Neural cell (in vitro differentiated cells): ENCODE measurements around the gene NECTIN3. TPM values are rescaled to one million over a fixed set of nuclear protein-coding genes. Genes with fewer than 3 reads are reported as not detected.

Experiments used
- H2AFZ ChIP-seq: fragments of 200-600, 300-800 bp; sonication (generic), shearing (Covaris generic); 2 replicates; pipeline ENCODE4 v1.6.0; 2014; ENCODE audit warnings: low read depth, mild to moderate bottlenecking, antibody characterized with exemption, low read length, moderate library complexity
- H3F3A ChIP-seq: fragments of 200-600 bp; shearing (Covaris generic); 2 replicates; pipeline ENCODE4 v1.6.1; 2016; ENCODE audit warnings: mild to moderate bottlenecking, moderate library complexity, mixed read lengths, antibody characterized with exemption, low read length; ENCODE audit not compliant: insufficient read depth, poor library complexity, severe bottlenecking
- H3K27ac ChIP-seq: fragments of 200-600, 300-800 bp; sonication (generic), shearing (Covaris generic); 2 replicates; pipeline ENCODE4 v1.5.1; 2014; ENCODE audit warnings: mild to moderate bottlenecking, low read length, moderate library complexity
- H3K27me3 ChIP-seq: fragments of 300-800, 200-600 bp; sonication (generic), shearing (Covaris generic); 2 replicates; pipeline ENCODE4 v1.6.0; 2014; ENCODE audit warnings: mild to moderate bottlenecking, low read depth, low read length, moderate library complexity; ENCODE audit not compliant: insufficient read depth
- H3K36me3 ChIP-seq: fragments of 300-800, 200-600 bp; sonication (generic), shearing (Covaris generic); 2 replicates; pipeline ENCODE4 v1.5.1; 2014; ENCODE audit warnings: mild to moderate bottlenecking, antibody characterized with exemption, low read length, moderate library complexity; ENCODE audit not compliant: insufficient read depth
- H3K4me2 ChIP-seq: fragments of 300-800, 200-600 bp; sonication (generic), shearing (Covaris generic); 2 replicates; pipeline ENCODE4 v1.6.0; 2014; ENCODE audit warnings: mild to moderate bottlenecking, low read length
- H3K4me3 ChIP-seq: fragments of 300-800, 200-600 bp; sonication (generic), shearing (Covaris generic); 2 replicates; pipeline ENCODE4 v1.5.1; 2014; ENCODE audit warnings: mild to moderate bottlenecking, low read length, moderate library complexity
- H3K79me2 ChIP-seq: fragments of 200-600 bp; shearing (Covaris generic); replicated peaks from 2 replicates; pipeline ENCODE4 v1.6.0; 2014; ENCODE audit warnings: mild to moderate bottlenecking, low read length, moderate library complexity; ENCODE audit not compliant: insufficient read depth
- H3K9ac ChIP-seq: fragments of 300-800, 200-600 bp; sonication (generic), shearing (Covaris generic); 2 replicates; pipeline ENCODE4 v1.6.1; 2016; ENCODE audit warnings: mild to moderate bottlenecking, low read length, mixed read lengths
- H3K9me2 ChIP-seq: fragments of 200-600 bp; shearing (Covaris generic); 2 replicates; pipeline ENCODE4 v1.6.1; 2016; ENCODE audit warnings: mild to moderate bottlenecking, low read length, mixed read lengths; ENCODE audit not compliant: insufficient read depth
- H3K9me3 ChIP-seq: fragments of 200-600, 300-800 bp; sonication (generic), shearing (Covaris generic); 2 replicates; pipeline ENCODE4 v1.6.1; 2016; ENCODE audit warnings: mild to moderate bottlenecking, mixed run types, low read length, moderate library complexity, mixed read lengths
- H4K20me1 ChIP-seq: fragments of 200-600 bp; shearing (Covaris generic); 2 replicates; pipeline ENCODE4 v1.6.1; 2016; ENCODE audit warnings: mild to moderate bottlenecking, mixed run types; ENCODE audit not compliant: insufficient read depth
- EP300 ChIP-seq: fragments of 450-650 bp; conservative IDR thresholded peaks from 2 replicates; pipeline ENCODE4 v1.6.1; 2014; ENCODE audit warnings: antibody characterized with exemption, mild to moderate bottlenecking, moderate library complexity; ENCODE audit not compliant: poor library complexity, severe bottlenecking
- EZH2 ChIP-seq: fragments of 200-600, 300-800 bp; shearing (Covaris generic), sonication (generic); IDR thresholded peaks from 2 replicates; pipeline ENCODE4 v1.6.1; 2014; ENCODE audit warnings: antibody characterized with exemption, low read length, borderline replicate concordance, mild to moderate bottlenecking; ENCODE audit not compliant: insufficient read depth, poor library complexity, severe bottlenecking
- MXI1 ChIP-seq: fragments of 450-650 bp; conservative IDR thresholded peaks from 2 replicates; pipeline ENCODE4 v1.6.1; 2014; ENCODE audit warnings: antibody characterized with exemption, mild to moderate bottlenecking; ENCODE audit not compliant: poor library complexity, severe bottlenecking
- POLR2AphosphoS5 ChIP-seq: IDR thresholded peaks from 2 replicates; pipeline ENCODE4 v1.6.1; 2012
- RAD21 ChIP-seq: fragments of 450-650 bp; conservative IDR thresholded peaks from 2 replicates; pipeline ENCODE4 v1.6.1; 2014; ENCODE audit warnings: antibody characterized with exemption, mild to moderate bottlenecking, moderate library complexity
- SMC3 ChIP-seq: fragments of 450-650 bp; conservative IDR thresholded peaks from 2 replicates; pipeline ENCODE4 v1.6.1; 2014; ENCODE audit warnings: antibody characterized with exemption, mild to moderate bottlenecking, moderate library complexity; ENCODE audit not compliant: poor library complexity
- TAF1 ChIP-seq: IDR thresholded peaks from 2 replicates; pipeline ENCODE4 v1.6.1; 2012; ENCODE audit warnings: low read depth
- polyA plus RNA-seq: library from polyadenylated mRNA; depleted of rRNA; stranded (reverse); fragments of >200 nt; gene quantifications from 2 replicates; pipeline ENCODE4 v1.2.3, GENCODE V29; 2014
- TF ChIP-seq, protein P1 (sequence below): IDR thresholded peaks from 2 replicates; pipeline ENCODE4 v1.6.1; 2012; ENCODE audit warnings: borderline replicate concordance
- TF ChIP-seq, protein P2 (sequence below): fragments of 450-650 bp; IDR thresholded peaks from 2 replicates; pipeline ENCODE4 v1.5.1; 2014; ENCODE audit warnings: antibody characterized with exemption, mild to moderate bottlenecking, moderate library complexity; ENCODE audit not compliant: poor library complexity, severe bottlenecking

NECTIN3 gene
- polyA plus RNA-seq, 1 donor from 2014 or later = 2.4 TPM

DNA sequence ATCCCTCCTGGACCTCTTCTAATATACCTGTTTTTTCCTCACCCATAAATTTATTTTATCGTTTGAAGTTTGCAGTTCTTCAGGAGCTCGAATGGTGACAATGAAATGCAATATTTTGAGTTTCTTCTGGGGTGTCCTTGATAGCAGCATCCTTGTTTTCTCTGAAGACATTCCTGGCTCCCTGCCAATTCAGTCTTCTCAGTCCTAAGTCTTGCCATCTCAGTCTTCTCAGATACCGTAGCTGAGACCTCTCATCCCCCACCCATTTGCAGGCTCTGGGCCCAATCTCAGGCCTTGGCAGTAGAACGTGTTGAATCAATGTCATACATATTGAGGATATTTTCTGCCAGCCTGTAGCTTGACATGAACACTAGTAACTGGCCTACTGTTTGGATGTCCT is 140.9 kb downstream of the NECTIN3 start:
- no peaks in the 10 kb centered on the region for H3K9me3 ChIP-seq
- H3K79me2 ChIP-seq = no peaks in the 10 kb centered on the region
- no peak overlapping the region for H3K4me2 ChIP-seq
- no peaks in the 10 kb centered on the region for H3F3A ChIP-seq
- no peaks in the 10 kb centered on the region for H3K9me2 ChIP-seq
- H4K20me1 ChIP-seq = no peaks in the 10 kb centered on the region
- H2AFZ ChIP-seq = no peak overlapping the region
- TF ChIP-seq POLR2AphosphoS5 = no peak
- no peak for TF ChIP-seq RAD21
- no peak for TF ChIP-seq EP300
- no peak for TF ChIP-seq TAF1
- no peak for TF ChIP-seq SMC3
- no peak for TF ChIP-seq EZH2
- H3K27ac ChIP-seq = no peak overlapping the region
- H3K36me3 ChIP-seq = no peaks in the 10 kb centered on the region
- H3K4me3 ChIP-seq = no peak overlapping the region
- H3K9ac ChIP-seq = no peak overlapping the region
- H3K27me3 ChIP-seq = no peaks in the 10 kb centered on the region

DNA sequence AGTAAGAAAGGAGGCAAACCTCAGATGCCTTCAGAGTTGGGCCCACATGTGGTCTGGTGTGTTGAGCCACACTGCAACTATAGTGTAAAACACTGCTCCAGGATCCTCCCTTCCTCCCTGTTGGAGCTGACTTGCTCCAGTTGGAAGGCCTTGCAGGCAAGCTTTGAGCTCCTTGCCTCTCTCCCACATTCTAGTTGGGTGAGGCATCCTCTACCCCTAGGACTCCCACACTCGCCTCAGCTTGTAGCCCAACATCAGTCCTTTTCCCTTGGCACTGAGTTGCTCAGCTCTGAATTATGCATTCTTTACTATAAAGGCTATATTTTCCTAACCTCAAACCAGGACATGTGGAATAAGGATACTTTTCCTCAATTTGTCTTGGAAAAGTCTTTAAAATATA is 143.9 kb downstream of the NECTIN3 start:
- Histone ChIP-seq H3K9me3 (no peaks in the 10 kb centered on the region), H2AFZ (no peak overlapping the region), H3K4me3 (no peak overlapping the region), H3K9me2 (no peaks in the 10 kb centered on the region), H3K9ac (no peak overlapping the region), H3F3A (no peaks in the 10 kb centered on the region), H3K27ac (no peak overlapping the region), H3K79me2 (no peaks in the 10 kb centered on the region), H3K36me3 (no peaks in the 10 kb centered on the region), H3K27me3 (no peaks in the 10 kb centered on the region), H3K4me2 (no peak overlapping the region), H4K20me1 (no peaks in the 10 kb centered on the region)
- TF ChIP-seq, protein P1, sequence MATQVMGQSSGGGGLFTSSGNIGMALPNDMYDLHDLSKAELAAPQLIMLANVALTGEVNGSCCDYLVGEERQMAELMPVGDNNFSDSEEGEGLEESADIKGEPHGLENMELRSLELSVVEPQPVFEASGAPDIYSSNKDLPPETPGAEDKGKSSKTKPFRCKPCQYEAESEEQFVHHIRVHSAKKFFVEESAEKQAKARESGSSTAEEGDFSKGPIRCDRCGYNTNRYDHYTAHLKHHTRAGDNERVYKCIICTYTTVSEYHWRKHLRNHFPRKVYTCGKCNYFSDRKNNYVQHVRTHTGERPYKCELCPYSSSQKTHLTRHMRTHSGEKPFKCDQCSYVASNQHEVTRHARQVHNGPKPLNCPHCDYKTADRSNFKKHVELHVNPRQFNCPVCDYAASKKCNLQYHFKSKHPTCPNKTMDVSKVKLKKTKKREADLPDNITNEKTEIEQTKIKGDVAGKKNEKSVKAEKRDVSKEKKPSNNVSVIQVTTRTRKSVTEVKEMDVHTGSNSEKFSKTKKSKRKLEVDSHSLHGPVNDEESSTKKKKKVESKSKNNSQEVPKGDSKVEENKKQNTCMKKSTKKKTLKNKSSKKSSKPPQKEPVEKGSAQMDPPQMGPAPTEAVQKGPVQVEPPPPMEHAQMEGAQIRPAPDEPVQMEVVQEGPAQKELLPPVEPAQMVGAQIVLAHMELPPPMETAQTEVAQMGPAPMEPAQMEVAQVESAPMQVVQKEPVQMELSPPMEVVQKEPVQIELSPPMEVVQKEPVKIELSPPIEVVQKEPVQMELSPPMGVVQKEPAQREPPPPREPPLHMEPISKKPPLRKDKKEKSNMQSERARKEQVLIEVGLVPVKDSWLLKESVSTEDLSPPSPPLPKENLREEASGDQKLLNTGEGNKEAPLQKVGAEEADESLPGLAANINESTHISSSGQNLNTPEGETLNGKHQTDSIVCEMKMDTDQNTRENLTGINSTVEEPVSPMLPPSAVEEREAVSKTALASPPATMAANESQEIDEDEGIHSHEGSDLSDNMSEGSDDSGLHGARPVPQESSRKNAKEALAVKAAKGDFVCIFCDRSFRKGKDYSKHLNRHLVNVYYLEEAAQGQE = no peak
- TF ChIP-seq SMC3 (no peak), EZH2 (no peak), EP300 (no peak), POLR2AphosphoS5 (no peak), RAD21 (no peak), MXI1 (no peak), TAF1 (no peak)
- TF ChIP-seq, protein P2, sequence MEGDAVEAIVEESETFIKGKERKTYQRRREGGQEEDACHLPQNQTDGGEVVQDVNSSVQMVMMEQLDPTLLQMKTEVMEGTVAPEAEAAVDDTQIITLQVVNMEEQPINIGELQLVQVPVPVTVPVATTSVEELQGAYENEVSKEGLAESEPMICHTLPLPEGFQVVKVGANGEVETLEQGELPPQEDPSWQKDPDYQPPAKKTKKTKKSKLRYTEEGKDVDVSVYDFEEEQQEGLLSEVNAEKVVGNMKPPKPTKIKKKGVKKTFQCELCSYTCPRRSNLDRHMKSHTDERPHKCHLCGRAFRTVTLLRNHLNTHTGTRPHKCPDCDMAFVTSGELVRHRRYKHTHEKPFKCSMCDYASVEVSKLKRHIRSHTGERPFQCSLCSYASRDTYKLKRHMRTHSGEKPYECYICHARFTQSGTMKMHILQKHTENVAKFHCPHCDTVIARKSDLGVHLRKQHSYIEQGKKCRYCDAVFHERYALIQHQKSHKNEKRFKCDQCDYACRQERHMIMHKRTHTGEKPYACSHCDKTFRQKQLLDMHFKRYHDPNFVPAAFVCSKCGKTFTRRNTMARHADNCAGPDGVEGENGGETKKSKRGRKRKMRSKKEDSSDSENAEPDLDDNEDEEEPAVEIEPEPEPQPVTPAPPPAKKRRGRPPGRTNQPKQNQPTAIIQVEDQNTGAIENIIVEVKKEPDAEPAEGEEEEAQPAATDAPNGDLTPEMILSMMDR = no peak

DNA sequence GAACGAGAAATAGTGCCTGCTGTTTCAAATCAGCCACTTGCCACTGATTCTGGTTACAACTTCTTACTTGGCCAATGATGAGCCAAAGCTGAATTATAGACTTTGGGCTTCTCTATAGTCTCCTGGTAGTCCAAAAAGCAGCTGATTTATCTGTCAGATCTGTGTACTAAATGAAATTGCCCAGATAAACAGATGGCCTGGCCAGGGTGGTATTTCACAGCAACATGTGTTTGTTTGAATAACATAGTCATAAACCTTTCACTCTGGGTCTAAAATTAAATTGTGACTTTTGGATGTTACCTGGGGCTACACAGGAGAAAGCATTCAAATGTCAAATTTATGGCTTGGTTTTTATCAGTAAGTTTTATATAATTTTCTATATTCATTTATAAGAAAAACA is 147.0 kb downstream of the NECTIN3 start:
- Histone ChIP-seq H3K4me2 (no peak overlapping the region), H3K36me3 (no peaks in the 10 kb centered on the region), H4K20me1 (no peaks in the 10 kb centered on the region), H3K79me2 (no peaks in the 10 kb centered on the region), H3K9me3 (no peaks in the 10 kb centered on the region), H3K27me3 (no peaks in the 10 kb centered on the region), H3K27ac (no peak overlapping the region), H3K4me3 (no peak overlapping the region), H3K9ac (no peak overlapping the region), H3K9me2 (no peaks in the 10 kb centered on the region), H3F3A (no peaks in the 10 kb centered on the region), H2AFZ (no peak overlapping the region)
- TF ChIP-seq, protein P1 = no peak
- TF ChIP-seq EP300 = no peak
- TF ChIP-seq SMC3 = no peak
- TF ChIP-seq MXI1 = no peak
- no peak for TF ChIP-seq EZH2
- TF ChIP-seq TAF1 = no peak
